Measurements from ENCODE around the gene SEMA5A. TPM values are rescaled to one million over a fixed set of nuclear protein-coding genes. Genes with fewer than 3 reads are reported as not detected.

Gene SEMA5A
- total RNA-seq, 4 donors from 2014 or later: 2.6 to 36.5 (median 4.7) TPM

DNA sequence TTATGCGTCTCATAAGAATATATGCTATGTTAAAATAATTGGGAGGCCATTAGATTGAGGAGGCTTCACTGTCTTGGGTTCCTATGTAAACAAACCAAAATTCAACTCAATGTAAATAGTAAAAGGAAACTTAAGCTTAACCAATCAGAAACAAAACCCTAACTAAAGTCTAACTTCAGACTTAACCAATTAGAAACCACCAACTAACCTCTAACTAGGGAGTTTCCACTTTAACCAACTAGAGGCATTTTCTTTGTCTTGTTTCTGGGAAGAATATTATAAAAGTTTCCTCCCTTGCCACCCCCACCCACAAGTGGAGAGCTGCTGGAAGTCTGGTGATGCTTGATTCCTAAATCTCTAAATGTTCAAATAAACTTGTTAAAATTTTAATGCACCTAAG lies 214.5 kb downstream of the SEMA5A start:
- TF ChIP-seq, protein P1, sequence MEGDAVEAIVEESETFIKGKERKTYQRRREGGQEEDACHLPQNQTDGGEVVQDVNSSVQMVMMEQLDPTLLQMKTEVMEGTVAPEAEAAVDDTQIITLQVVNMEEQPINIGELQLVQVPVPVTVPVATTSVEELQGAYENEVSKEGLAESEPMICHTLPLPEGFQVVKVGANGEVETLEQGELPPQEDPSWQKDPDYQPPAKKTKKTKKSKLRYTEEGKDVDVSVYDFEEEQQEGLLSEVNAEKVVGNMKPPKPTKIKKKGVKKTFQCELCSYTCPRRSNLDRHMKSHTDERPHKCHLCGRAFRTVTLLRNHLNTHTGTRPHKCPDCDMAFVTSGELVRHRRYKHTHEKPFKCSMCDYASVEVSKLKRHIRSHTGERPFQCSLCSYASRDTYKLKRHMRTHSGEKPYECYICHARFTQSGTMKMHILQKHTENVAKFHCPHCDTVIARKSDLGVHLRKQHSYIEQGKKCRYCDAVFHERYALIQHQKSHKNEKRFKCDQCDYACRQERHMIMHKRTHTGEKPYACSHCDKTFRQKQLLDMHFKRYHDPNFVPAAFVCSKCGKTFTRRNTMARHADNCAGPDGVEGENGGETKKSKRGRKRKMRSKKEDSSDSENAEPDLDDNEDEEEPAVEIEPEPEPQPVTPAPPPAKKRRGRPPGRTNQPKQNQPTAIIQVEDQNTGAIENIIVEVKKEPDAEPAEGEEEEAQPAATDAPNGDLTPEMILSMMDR (IDR thresholded peaks at IDR 0.05; ENCODE audit: low read depth): no peak

DNA sequence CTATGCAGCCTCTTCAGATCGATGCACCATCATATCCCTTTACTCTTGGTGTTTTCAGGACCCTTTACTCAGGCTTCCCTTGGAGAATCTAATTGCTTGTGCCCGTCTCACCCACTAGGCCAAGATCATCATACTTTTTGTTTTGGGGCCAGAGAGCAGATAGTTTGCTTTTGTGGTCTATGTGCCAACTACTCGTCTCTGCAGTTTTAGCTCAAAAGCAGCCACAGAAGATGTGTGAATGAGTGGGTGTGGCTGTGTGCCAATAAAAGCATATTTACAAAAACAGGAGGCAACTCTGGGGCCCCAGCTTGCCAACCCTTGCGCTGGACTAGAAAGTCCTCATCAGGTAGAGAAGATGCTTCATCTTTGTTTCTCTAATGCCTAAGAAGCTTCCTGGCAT lies 216.8 kb downstream of the SEMA5A start:
- TF ChIP-seq, protein P1 (IDR thresholded peaks at IDR 0.05; ENCODE audit: low read depth): no peak

DNA sequence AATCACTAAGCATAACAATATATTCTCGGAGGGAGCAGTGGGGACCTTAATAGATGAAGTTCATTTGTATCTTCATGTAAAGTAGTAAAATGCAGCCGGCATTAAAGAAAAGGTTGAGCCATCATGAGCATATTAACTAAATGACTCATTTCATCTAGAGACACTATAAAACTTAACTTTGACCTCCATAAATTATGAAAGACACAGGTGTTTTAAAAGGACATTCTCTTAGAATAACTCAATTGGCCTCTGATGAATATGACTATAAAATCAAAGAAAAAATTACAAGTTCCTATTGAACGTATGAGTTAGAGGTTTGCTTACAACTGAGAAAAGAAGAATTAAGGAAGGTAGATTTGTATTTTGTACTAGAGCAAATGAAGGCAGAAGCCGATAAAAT lies 220.3 kb downstream of the SEMA5A start:
- TF ChIP-seq, protein P1 (IDR thresholded peaks at IDR 0.05; ENCODE audit: low read depth): no peak

DNA sequence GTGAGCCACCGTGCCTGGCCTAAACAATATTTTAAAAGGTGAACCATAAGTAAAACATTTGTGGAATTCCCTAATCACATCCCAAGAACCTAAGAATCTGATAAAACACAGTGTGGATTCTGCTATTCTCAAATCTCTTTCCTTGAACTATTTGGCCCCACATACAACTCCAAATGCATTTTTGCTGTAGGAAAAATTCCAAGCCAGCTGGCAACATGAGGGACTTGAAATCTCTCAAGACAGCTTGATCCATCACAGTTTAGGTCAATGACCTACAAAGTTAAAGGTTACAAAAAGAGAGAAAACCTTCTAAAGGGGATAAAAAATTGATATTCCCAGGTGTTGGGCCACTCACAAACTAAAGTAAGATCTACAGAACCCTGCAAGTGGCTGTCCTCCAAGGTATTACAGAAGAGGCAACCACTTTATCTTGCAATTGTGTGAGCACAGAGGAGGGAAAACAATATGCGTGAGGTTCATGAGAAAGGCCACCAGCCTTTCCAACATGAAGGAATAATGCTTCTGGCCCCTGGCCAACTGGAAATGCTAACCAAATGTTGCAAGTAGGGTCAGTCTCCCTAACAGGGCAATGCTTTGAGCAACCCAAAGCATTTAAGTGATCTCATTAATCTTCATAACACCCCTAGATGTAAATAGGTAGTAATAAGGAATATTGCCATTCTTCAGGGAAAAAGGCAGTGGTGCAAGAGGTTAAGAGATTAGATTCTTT lies 221.4 kb downstream of the SEMA5A start:
- TF ChIP-seq, protein P1 (IDR thresholded peaks at IDR 0.05; ENCODE audit: low read depth): no peak

DNA sequence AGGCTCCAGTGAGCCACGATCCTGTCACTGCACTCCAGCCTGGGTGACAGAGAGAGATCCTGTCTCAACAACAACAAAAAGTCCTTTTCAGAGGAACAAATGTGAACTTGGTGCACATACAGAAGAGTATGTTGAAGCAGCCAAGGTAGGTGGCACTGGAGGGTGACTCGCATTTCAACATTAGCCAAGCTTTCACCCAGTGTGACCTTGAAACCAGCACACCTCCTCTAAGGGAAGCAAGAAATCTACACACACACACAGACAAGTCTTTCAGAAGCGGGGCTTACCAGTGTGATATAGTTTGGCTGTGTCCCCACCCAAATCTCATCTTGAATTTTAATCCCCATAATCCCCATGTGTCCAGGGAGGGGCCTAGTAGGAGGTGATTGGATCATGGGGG lies 225.2 kb downstream of the SEMA5A start:
- TF ChIP-seq, protein P1 (IDR thresholded peaks at IDR 0.05; ENCODE audit: low read depth): no peak

DNA sequence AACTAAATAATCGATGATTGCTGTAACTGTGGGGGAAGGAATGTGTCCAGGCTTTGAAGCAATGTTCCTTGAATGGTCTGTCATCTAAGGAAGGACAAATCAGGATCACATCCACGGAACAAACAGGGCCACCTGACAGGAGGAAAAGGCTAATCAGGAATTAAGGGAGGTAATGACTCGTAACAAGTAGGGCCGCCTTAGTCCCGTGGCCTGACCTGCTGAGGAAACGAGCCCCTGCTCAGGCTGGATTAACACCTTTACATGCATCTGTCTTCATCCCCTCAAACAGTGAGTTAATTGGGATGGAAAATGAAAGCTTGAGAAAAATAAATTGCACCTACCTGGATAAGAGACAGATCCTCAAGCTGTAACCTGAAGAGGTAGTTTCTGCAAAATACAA lies 227.8 kb downstream of the SEMA5A start:
- TF ChIP-seq, protein P1 (IDR thresholded peaks at IDR 0.05; ENCODE audit: low read depth): no peak

DNA sequence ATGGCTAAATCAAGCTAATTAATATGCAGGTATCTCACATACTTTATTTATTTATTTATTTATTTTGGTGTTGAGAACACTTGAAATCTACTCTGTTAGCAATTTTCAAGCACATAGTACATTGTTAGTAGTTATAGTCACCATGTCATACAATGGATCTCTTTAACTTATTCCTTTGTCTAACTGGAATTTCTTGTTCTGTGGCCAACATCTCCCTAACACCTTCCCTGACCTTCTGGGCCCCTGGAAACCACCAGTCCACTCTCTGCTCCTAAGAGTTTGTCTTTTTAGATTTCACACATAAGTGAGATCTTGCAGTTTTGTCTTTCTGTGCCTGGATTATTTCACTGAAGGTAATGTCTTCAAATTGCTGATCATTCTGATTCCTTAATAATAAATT lies 229.1 kb downstream of the SEMA5A start:
- TF ChIP-seq, protein P1 (IDR thresholded peaks at IDR 0.05; ENCODE audit: low read depth): no peak
